A549 treated with GW870086 at 1 μM for 4 hours (cell line): ENCODE data around the gene PRADC1. TPM values are rescaled to one million over a fixed set of nuclear protein-coding genes. Genes with fewer than 3 reads are reported as not detected.

ENCODE experiments used
- total RNA-seq: library from RNA; stranded (reverse); fragments of 200-300 nt; extraction: Qiagen RNA extraction; gene quantifications from 5 replicates; pipeline ENCODE4 v1.2.3, GENCODE V29; 2022; ENCODE audit warnings: low read depth

PRADC1 gene
- total RNA-seq = 18.0 to 25.6 TPM (median 23.6 TPM) in 5 replicates

DNA sequence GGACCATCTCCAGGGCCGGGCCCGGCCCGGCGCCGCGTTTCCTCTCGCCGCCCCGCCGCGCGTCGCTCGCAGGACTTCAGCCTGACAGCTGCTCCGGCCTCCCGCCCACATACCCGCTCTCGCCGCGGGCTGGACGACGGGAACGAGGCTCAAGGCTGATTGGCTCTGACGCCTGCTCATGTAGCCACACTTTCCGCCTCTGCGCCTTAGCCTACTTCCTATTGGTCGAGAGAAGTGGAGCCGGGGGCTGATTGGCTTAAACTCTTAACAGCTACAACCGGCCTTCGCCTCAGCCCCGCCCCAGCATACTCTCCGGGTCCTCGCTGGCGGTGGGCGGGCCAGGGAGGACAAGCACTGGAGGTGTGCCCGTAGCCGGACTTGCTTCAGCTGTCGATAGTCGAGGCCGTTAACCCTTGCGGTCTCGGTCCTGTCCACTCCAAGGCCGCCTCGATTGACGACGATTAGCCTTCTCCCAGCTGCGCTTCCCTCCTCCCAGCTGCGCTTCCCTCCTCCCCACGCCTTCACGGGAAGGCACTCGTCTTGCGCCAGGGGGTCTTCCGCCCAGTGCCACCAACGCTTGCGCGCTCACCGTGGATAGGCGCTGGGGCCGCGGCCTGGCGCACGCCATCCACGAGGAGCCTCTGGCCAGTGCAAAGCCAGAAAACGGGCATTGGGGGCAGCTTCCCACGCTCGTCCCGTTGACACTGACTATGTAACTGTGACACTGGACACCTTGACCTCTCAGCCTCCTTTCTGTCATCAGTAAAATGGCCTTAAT is at the start of gene PRADC1:
Gene PRADC1, minus strand, starts transcription at position 86 of the 778 bp plus-strand sequence. Its CDS starts 79 bp downstream, at position 7.

DNA sequence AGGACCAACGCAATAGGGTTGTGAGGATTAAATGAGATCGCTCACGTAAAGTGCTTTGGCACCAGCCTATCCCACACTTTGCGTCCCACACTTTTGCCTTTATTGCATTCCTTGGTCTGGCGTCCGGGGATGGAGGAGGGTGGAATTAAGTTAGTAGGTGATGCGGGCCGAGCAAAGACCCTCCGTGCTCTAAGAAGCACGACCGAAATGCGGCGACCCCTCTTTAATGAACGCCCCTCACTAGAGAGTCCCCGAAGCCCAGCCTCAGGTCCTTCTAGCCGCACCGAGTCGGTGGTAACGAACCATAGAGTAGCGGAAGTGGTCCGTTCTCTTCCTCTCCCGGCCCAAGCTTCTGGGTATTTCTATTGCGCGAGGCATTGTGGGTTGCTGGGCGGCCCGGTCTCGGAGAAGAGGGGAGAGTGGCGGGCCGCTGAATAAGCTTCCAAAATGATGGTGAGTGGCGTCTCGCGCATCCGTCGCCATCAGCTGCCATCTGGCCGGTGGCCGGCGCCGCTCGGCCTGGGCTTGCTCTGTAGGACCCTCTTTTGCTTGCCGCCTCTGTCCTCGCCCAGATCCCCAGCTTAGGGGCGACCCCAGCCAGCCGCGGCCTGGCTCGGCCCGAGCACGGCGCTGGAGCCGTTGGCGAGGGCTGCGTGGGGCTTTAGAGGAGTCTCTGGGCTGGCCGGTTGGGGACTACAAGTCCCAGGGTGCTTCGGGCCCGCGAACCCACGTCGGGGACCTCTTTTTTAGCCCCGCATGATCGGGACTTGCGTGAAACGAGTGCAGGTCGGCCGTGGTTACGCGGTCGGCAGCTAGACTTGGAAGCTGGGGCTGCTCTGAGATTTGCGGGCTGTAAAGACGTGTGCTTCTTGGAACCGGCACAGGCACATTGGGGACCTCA is 1.1 kb upstream of the PRADC1 start, which contains the start of gene CCT7:
Gene CCT7, plus strand, starts transcription at position 377 of the 901 bp plus-strand sequence. Its CDS starts 71 bp downstream, at position 448.

DNA sequence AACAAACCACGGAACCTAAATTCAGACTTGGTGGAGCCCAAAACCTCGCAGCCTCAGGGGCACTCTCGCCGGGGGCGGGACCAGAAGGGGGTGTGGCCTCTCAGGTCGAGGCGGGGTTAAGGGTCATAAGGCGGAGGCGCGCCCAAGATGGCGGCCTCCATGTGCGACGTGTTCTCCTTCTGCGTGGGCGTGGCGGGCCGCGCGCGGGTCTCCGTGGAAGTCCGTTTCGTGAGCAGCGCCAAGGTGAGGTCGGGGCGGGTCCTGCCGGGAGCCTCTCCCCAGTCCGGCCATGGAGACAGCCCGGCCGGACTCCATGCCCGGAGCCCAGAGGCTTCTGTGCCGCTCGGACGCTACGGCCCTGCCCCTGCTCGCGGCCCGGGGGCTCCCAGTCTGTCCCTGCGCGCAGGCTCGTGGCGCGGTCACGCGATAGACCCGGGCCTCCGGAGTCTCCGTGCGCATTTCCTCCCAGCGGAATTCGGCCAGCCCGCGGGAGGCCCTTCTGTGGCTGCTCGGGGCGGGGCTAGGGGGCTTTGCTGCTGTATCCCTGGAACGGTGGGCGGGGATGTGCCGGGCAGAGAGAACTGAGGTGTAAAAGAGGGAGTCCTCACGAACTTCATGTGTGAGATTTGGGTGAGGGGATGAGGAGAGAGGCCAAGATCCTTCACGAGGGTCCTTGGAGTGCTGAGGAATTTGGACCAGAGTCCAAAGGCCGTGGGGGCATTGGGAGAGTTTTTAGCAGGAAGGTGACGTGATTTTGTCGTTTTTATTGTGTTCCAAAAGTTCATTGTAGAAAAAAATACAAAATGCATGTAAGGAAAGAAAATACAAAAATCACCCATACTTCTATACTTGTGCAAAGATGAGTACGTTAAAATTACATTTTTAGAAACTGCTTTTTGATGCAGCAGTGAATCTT is 18.7 kb downstream of the PRADC1 start, which contains the start of gene SMYD5:
Gene SMYD5, plus strand, starts transcription at position 126 of the 916 bp plus-strand sequence. Its CDS starts 22 bp downstream, at position 148.

DNA sequence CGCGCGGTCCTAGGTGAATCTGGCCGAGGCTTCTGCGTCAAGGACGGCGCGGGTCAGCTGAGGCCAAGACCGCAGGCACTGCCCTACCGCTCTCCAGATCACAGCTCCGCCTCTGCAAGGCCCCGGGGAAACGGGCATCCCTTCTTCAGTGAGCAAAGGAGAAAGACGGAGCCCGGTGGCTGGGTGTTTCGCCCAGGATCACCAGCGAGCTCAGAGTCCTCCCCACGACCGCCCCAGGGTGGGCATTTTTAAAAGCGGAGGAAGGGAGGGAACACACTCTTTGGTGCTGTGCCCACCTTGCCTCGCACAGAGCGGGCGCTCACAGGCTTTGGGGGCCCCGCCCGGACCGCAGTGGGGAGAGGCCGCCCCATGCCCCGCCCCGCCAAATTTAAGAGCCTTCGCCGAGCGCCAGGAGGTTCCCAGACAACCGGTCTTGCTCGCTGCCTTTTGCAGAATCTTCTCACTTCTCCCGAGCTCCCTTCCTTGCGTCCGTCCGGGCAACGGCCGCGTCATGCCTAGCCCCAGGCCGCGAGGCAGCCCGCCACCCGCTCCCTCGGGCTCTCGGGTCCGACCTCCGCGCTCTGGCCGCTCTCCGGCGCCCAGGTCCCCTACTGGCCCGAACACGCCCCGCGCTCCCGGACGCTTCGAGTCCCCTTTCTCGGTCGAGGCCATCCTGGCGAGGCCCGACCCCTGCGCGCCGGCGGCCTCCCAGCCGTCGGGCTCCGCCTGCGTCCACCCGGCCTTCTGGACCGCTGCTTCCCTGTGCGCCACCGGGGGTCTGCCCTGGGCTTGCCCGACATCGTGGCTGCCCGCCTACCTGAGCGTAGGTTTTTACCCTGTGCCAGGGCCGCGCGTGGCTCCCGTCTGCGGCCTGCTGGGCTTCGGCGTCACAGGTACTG is 30.6 kb downstream of the PRADC1 start, which contains the start of gene NOTO:
Gene NOTO, plus strand, starts transcription at position 419 of the 899 bp plus-strand sequence. Its CDS starts 93 bp downstream, at position 512.

Other genes with a start within 250 kb of the PRADC1 start
- 10.9 to 15.5 TPM (median 13.1 TPM) in 5 replicates for gene SFXN5, start 161.5 kb downstream of the PRADC1 start, total RNA-seq
- gene RAB11FIP5, start 120.3 kb downstream of the PRADC1 start, total RNA-seq = 32.5 to 35.9 TPM (median 34.1 TPM) in 5 replicates
- gene NOTO, start 30.7 kb downstream of the PRADC1 start, total RNA-seq = not detected in 5 replicates
- gene SMYD5, start 19.0 kb downstream of the PRADC1 start, total RNA-seq = 51.4 to 55.4 TPM (median 53.6 TPM) in 5 replicates
- gene CCT7, start 1.1 kb upstream of the PRADC1 start, total RNA-seq = 544 to 868 TPM (median 595 TPM) in 5 replicates
- 3.5 to 5.6 TPM (median 5.1 TPM) in 5 replicates for gene FBXO41, start 51.2 kb upstream of the PRADC1 start, total RNA-seq
- gene EGR4, start 60.3 kb upstream of the PRADC1 start, total RNA-seq = 0.09 to 0.42 TPM (median 0.24 TPM) in 4 of 5 replicates, not detected in the other
- gene ALMS1, start 152.6 kb upstream of the PRADC1 start, total RNA-seq = 7.8 to 10.3 TPM (median 8.0 TPM) in 5 replicates